ENCODE measurements around the gene DDN. TPM values are rescaled to one million over a fixed set of nuclear protein-coding genes. Genes with fewer than 3 reads are reported as not detected.
A peak's percentile ranks its signal among the peaks of the same experiment; 100 is the strongest.

DDN gene
- total RNA-seq, 1 experiment from 2014 or later, result 0.80 TPM

- no peak for DNase-seq (ENCODE audit: low read depth)
Measured at GRCh38 chr12:48967991-48968390, 31.2 kb downstream of the DDN start.

- no peak for DNase-seq (ENCODE audit: low read depth)
Measured at GRCh38 chr12:48966177-48966895, 32.8 kb downstream of the DDN start.

- DNase-seq (ENCODE audit: low read depth), result no peak
Measured at GRCh38 chr12:48965298-48965838, 33.8 kb downstream of the DDN start.

- DNase-seq (ENCODE audit: low read depth), result no peak
Measured at GRCh38 chr12:48961801-48962200, 37.4 kb downstream of the DDN start.

- peak; percentile 51 for DNase-seq (ENCODE audit: low read depth)
Measured at GRCh38 chr12:48961331-48961730, 37.8 kb downstream of the DDN start.

GRCh38 chr12:48960834-48961233 lies 38.3 kb downstream of the DDN start:
- DNase-seq (ENCODE audit: low read depth), result no peak

- no peak for DNase-seq (ENCODE audit: low read depth)
Measured at GRCh38 chr12:48958049-48958388, 41.2 kb downstream of the DDN start.

- peak; percentile 98 for DNase-seq (ENCODE audit: low read depth)
Measured at GRCh38 chr12:48957141-48958048, 41.8 kb downstream of the DDN start, which contains the start of gene ARF3. Gene ARF3 (minus strand): TSS chr12:48957487. CDS start chr12:48941095, 16,392 bp downstream.

GRCh38 chr12:48956279-48957140 lies 42.7 kb downstream of the DDN start:
- DNase-seq (ENCODE audit: low read depth), result peak; percentile 98

- DNase-seq (ENCODE audit: low read depth), result no peak
Measured at GRCh38 chr12:48954841-48955501, 44.2 kb downstream of the DDN start.

- DNase-seq (ENCODE audit: low read depth), result no peak
Measured at GRCh38 chr12:48954061-48954460, 45.1 kb downstream of the DDN start.

- DNase-seq (ENCODE audit: low read depth), result no peak
Measured at GRCh38 chr12:48952691-48953090, 46.5 kb downstream of the DDN start.

GRCh38 chr12:48947727-48948126 lies 51.4 kb downstream of the DDN start:
- DNase-seq (ENCODE audit: low read depth), result no peak

GRCh38 chr12:48946943-48947342 lies 52.2 kb downstream of the DDN start:
- DNase-seq (ENCODE audit: low read depth), result no peak

- no peak for DNase-seq (ENCODE audit: low read depth)
Measured at GRCh38 chr12:48946205-48946604, 53.0 kb downstream of the DDN start.

Other genes with a start within 250 kb of the DDN start
- gene ADCY6, start 210.3 kb downstream of the DDN start, total RNA-seq (2014; rRNA removed; shearing (Covaris generic)), result 9.0 and 9.2 TPM in 2 replicates
- 9.1 and 11.5 TPM in 2 replicates for gene CACNB3, start 180.9 kb downstream of the DDN start, total RNA-seq (2014; rRNA removed; shearing (Covaris generic))
- 132 and 146 TPM in 2 replicates for gene DDX23, start 147.2 kb downstream of the DDN start, total RNA-seq (2014; rRNA removed; shearing (Covaris generic))
- gene RND1, start 133.5 kb downstream of the DDN start, total RNA-seq (2014; rRNA removed; shearing (Covaris generic)), result 0.51 and 4.7 TPM in 2 replicates
- gene FKBP11, start 73.9 kb downstream of the DDN start, total RNA-seq (2014; rRNA removed; shearing (Covaris generic)), result 7.0 and 28.0 TPM in 2 replicates
- gene ARF3, start 41.9 kb downstream of the DDN start, total RNA-seq (2014; rRNA removed; shearing (Covaris generic)), result 69.3 and 118 TPM in 2 replicates
- 0.63 TPM in 1 of 2 replicates, not detected in the other for gene WNT10B, start 27.6 kb downstream of the DDN start, total RNA-seq (2014; rRNA removed; shearing (Covaris generic))
- gene WNT1, start 21.1 kb downstream of the DDN start, total RNA-seq (2014; rRNA removed; shearing (Covaris generic)), result not detected in 2 replicates
- gene PRKAG1, start 19.4 kb upstream of the DDN start, total RNA-seq (2014; rRNA removed; shearing (Covaris generic)), result 67.1 and 68.2 TPM in 2 replicates
- gene KMT2D, start 61.4 kb upstream of the DDN start, total RNA-seq (2014; rRNA removed; shearing (Covaris generic)), result 10.3 and 11.0 TPM in 2 replicates
- 6.3 and 11.0 TPM in 2 replicates for gene RHEBL1, start 70.6 kb upstream of the DDN start, total RNA-seq (2014; rRNA removed; shearing (Covaris generic))
- gene DHH, start 95.4 kb upstream of the DDN start, total RNA-seq (2014; rRNA removed; shearing (Covaris generic)), result not detected in 2 replicates
- gene LMBR1L, start 111.5 kb upstream of the DDN start, total RNA-seq (2014; rRNA removed; shearing (Covaris generic)), result 18.2 and 19.6 TPM in 2 replicates
- gene TUBA1B, start 132.0 kb upstream of the DDN start, total RNA-seq (2014; rRNA removed; shearing (Covaris generic)), result 3,979 and 4,039 TPM in 2 replicates
- gene TUBA1A, start 189.7 kb upstream of the DDN start, total RNA-seq (2014; rRNA removed; shearing (Covaris generic)), result 306 and 316 TPM in 2 replicates